ENCODE data around the gene C13orf46.

The C13orf46 gene

DNA sequence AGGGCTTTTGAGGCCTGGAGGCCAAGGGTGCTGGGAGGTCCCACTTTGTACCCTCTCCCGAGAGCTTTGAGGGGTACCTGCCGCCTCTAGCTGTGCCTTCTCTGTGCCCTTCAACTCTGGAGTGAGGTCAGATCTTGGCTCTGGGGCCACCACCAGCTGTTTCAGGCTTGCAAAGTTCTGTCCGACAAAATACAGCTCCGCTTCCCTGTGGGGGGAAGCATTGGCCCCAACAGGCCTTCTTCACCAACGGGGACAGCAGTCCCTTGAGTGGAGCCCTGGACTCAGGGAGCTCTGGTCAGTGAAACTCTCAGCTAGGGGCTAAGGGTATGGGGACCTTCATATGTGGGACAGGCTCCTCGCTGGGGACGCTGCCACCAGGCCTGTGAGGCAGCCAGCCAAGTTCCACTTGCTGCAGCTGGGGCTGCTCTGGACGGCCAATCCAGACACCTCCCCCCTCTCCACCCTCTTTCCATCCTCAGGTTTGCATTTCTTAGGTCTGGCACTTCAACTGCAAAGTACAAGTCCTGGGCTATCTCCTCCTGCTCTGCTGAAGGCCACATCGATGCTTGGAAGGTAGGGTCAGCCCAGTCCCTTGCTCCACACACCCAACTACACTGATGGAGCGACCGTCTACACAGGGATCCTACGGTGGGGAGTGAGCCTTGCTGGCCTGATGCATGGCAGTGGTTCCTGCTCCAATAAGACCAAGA, 46.8 kb downstream of the C13orf46 start:
- Histone ChIP-seq H3K9ac (ENCODE audit: low read depth, low read length) (no peak overlapping the region), H3K27me3 (ENCODE audit: control insufficient read depth, insufficient read depth, low read length) (no peaks in the 10 kb centered on the region), H3K36me3 (ENCODE audit: control insufficient read depth, insufficient read depth, low read length) (no peaks in the 10 kb centered on the region), H3K4me3 (ENCODE audit: low read depth, low read length) (no peak overlapping the region), H3K4me1 (ENCODE audit: control insufficient read depth, insufficient read depth, low read length) (no peaks in the 10 kb centered on the region), H3K9me3 (ENCODE audit: control insufficient read depth, insufficient read depth, low read length) (no peaks in the 10 kb centered on the region)

DNA sequence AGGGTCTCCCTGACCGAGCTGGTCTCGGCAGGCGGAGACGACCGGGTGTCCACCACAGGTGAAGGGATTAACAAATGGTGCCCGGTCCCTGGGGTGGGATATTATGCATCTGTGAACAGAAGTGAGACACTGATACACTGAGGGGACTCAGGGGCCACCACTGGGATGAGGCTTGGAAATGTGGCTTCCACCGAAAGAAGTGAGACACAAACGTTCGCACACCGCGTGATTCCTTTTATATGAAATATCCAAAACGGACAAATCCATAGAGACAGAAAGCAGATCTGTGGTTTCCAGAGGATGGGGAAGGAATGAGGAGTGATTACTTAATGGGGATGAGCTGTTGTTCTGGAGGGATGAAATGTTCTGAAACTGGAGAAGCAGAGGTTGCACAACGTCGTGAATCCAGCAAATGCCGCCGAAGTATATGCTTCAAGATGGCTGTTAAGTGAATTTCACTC, 47.5 kb downstream of the C13orf46 start:
- Histone ChIP-seq H3K27me3 (ENCODE audit: control insufficient read depth, insufficient read depth, low read length) (no peaks in the 10 kb centered on the region), H3K4me3 (ENCODE audit: low read depth, low read length) (no peak overlapping the region), H3K9me3 (ENCODE audit: control insufficient read depth, insufficient read depth, low read length) (no peaks in the 10 kb centered on the region), H3K4me1 (ENCODE audit: control insufficient read depth, insufficient read depth, low read length) (no peaks in the 10 kb centered on the region), H3K9ac (ENCODE audit: low read depth, low read length) (no peak overlapping the region), H3K36me3 (ENCODE audit: control insufficient read depth, insufficient read depth, low read length) (no peaks in the 10 kb centered on the region)

DNA sequence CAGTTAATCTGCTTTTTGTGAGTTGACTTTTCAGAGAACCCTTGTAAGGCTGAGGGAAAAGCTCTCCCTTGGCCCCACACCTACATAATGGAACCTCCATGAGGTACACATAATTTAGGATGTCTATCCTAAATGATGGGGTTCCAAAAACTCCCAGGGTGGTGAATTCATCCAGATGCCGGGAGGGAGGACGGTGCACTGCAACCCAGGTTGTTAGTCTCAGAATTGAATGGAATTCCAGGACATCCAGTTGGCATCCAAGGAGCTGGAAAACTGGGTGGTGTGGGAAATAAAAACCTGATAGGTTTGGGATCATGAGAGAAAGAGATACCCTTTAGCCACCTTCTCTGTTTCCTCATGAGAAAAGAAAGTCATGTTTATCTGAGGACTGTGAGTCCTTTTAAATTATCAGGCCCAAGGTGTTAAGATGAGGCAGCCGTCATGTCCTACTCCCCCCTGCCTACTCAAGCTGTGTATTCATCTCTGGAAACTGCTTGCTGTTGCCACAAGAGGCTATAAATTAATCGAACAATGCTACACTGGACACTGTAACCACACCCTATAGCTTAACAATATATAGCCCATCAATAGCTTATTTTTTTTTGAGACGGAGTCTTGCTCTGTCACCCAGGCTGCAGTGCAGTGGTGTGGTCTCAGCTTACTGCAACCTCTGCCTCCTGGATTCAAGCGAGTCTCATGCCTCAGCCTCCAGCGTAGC, 49.5 kb downstream of the C13orf46 start:
- Histone ChIP-seq H3K9me3 (ENCODE audit: control insufficient read depth, insufficient read depth, low read length) (no peaks in the 10 kb centered on the region), H3K36me3 (ENCODE audit: control insufficient read depth, insufficient read depth, low read length) (no peaks in the 10 kb centered on the region), H3K4me1 (ENCODE audit: control insufficient read depth, insufficient read depth, low read length) (no peaks in the 10 kb centered on the region), H3K4me3 (ENCODE audit: low read depth, low read length) (no peak overlapping the region), H3K27me3 (ENCODE audit: control insufficient read depth, insufficient read depth, low read length) (no peaks in the 10 kb centered on the region), H3K9ac (ENCODE audit: low read depth, low read length) (no peak overlapping the region)

DNA sequence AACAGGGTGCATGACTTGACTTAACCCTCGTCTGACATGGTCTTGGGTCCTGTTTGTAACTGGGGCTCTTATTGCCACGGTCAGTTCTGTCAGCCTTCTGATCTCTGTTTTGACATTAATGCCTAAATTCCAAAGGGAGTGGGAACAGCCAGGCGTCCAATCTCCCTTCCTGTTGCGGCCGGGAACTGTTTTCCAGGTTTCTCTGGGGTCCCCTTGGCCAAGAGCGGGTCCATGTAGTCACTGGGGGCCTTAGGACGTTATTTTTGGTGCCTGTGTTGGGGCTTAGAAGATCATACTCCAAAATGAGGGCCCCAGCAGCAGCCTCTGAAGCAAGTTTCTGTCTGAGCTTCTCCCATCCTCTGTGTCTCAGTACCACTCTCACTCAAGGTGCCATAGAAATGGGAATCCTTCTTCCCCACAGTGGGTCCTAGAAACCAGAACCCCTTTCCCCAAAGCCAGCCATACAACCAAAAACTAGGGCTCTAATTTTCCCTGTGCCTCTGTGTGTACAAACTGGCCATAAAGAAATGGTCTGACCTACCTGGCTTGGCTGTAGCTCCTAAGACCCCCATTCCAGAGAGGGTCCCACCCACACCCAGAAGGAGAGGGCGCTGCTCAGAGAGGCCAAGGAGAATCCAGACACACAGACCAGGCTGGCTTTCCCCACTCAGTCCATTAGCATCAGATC, 50.4 kb downstream of the C13orf46 start:
- H3K36me3 ChIP-seq (ENCODE audit: control insufficient read depth, insufficient read depth, low read length) = no peaks in the 10 kb centered on the region

DNA sequence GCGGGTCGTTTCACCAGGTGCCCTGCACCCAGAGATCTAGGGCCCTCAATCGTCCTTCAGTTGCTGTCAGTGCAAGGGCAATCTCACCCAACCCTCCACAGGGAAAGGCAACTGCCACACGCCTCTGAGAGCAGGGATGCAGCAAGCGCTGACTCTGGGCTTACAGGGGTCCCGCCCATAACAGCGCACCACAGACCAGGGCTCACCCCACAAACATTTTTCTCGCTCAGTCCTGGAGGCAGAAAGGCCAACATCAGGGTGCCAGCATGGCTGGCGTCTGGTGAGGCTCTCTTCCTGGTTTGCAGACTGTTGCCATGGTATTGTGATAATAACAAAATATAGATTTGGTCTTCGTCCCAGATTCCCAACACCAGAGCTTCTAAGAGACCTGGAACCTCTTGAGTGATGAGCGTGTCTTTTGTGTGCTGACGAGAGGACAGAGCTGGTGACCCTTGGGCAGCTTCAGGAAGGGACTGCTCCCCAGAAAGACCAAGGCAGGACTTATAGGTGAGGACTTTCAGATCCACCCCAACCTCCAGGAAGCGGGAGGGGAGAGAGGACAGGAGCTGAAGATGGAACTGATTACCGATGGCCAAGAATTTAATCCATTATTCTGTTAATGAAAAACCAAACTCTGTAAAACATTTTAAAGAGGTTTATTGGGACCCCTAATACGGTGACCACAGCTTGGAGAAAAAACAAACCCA, 51.3 kb downstream of the C13orf46 start:
- no peaks in the 10 kb centered on the region for H3K9me3 ChIP-seq (ENCODE audit: control insufficient read depth, insufficient read depth, low read length)
- H3K9ac ChIP-seq (ENCODE audit: low read depth, low read length) = no peak overlapping the region
- H3K4me1 ChIP-seq (ENCODE audit: control insufficient read depth, insufficient read depth, low read length) = no peaks in the 10 kb centered on the region
- no peaks in the 10 kb centered on the region for H3K27me3 ChIP-seq (ENCODE audit: control insufficient read depth, insufficient read depth, low read length)
- H3K36me3 ChIP-seq (ENCODE audit: control insufficient read depth, insufficient read depth, low read length) = no peaks in the 10 kb centered on the region
- H3K4me3 ChIP-seq (ENCODE audit: low read depth, low read length) = no peak overlapping the region

More for the DNA sequence above, 50.4 kb downstream of the C13orf46 start:
- Histone ChIP-seq H3K9me3 (ENCODE audit: control insufficient read depth, insufficient read depth, low read length) (no peaks in the 10 kb centered on the region), H3K27me3 (ENCODE audit: control insufficient read depth, insufficient read depth, low read length) (no peaks in the 10 kb centered on the region), H3K4me3 (ENCODE audit: low read depth, low read length) (no peak overlapping the region), H3K9ac (ENCODE audit: low read depth, low read length) (no peak overlapping the region), H3K4me1 (ENCODE audit: control insufficient read depth, insufficient read depth, low read length) (no peaks in the 10 kb centered on the region)

DNA sequence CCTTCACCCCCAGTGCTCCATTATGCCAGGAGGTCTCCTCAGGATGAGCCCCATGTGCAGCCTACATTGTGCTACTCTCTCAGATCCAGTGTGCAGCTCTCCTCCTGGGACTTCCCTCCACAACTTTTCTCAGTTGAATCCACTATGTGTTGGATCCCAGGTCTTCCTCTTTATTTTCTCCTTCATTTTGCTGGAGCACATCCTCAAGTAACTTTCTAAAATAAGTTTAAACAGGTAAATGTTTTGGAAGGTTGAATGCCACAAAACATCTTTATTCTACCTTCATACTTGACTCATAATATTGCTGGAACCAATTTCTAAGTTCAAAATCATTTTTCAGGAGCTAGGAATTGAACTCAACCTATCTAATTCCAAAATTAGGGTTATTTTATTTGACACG, 52.1 kb downstream of the C13orf46 start:
- no peaks in the 10 kb centered on the region for H3K9me3 ChIP-seq (ENCODE audit: control insufficient read depth, insufficient read depth, low read length)
- no peak overlapping the region for H3K9ac ChIP-seq (ENCODE audit: low read depth, low read length)
- H3K4me1 ChIP-seq (ENCODE audit: control insufficient read depth, insufficient read depth, low read length) = no peaks in the 10 kb centered on the region
- no peak overlapping the region for H3K4me3 ChIP-seq (ENCODE audit: low read depth, low read length)
- no peaks in the 10 kb centered on the region for H3K36me3 ChIP-seq (ENCODE audit: control insufficient read depth, insufficient read depth, low read length)
- H3K27me3 ChIP-seq (ENCODE audit: control insufficient read depth, insufficient read depth, low read length) = no peaks in the 10 kb centered on the region

DNA sequence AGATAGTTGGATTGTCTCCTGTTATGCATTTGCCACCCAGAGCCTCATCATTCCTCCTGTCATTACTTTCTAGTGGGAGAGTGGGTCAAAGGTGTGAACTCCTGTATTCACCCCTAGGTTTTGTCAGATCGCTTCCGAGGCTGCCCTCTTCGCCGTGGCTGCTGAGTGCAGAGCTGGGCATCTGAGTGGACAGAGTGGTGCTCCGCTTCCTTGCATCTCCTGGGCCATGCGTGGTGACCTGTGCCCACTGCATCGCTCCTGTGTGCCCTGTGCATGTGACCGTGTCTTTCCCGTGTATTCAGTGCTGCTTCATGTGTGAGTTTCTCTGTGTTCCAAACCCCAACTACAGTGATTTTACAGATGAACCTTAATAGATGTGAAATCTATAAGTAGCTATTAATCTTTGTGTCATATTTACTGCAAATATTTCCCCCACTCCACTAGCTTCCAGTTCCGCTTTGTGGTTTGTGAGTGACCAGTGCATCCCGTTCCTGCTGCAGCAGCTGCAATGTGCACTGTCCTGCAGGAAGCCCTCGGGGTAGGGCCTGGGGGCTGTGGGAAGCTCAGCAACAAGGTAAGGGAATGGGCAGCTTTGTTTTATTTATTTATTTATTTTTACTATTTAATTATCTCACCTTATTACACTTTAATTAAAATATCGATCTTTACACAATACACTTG, 53.1 kb downstream of the C13orf46 start:
- Histone ChIP-seq H3K9me3 (ENCODE audit: control insufficient read depth, insufficient read depth, low read length) (no peaks in the 10 kb centered on the region), H3K9ac (ENCODE audit: low read depth, low read length) (no peak overlapping the region), H3K36me3 (ENCODE audit: control insufficient read depth, insufficient read depth, low read length) (no peaks in the 10 kb centered on the region), H3K27me3 (ENCODE audit: control insufficient read depth, insufficient read depth, low read length) (no peaks in the 10 kb centered on the region), H3K4me3 (ENCODE audit: low read depth, low read length) (no peak overlapping the region), H3K4me1 (ENCODE audit: control insufficient read depth, insufficient read depth, low read length) (no peaks in the 10 kb centered on the region)

DNA sequence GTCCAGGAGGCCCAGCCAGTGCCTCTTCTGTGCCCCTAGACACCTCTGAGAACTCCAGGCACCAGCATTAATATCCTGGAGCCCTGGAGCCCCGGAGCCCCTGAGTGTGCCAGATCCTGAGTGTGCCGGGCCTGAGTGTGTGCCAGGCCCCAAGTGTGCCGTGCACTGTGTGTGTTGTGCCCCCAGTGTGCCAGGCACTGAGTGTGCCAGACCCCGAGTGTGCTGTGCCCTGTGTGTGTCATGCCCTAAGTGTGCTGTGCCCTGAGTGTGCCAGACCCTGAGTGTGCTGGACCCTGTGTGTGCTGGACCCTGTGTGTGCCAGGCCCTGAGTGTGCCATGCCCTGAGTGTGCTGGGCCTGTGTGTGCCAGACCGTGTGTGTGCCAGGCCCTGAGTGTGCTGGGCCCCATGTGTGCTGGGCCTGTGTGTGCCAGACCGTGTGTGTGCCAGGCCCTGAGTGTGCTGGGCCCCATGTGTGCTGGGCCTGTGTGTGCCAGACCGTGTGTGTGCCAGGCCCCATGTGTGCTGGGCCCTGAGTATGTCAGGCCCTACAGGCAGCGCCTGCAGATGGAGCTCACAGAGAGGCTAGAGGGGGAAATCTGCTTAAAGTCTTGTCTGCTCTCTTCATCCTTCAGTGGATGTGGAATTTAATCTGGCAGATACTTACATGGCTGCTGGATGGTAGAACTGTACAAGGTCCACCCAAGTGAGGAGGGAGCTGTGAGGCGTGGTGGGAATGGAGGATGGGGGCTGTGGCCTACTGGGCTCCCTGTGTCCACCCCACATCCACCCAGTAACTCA, 53.9 kb downstream of the C13orf46 start:
- Histone ChIP-seq H3K9me3 (ENCODE audit: control insufficient read depth, insufficient read depth, low read length) (no peaks in the 10 kb centered on the region), H3K27me3 (ENCODE audit: control insufficient read depth, insufficient read depth, low read length) (no peaks in the 10 kb centered on the region), H3K36me3 (ENCODE audit: control insufficient read depth, insufficient read depth, low read length) (no peaks in the 10 kb centered on the region), H3K4me1 (ENCODE audit: control insufficient read depth, insufficient read depth, low read length) (no peaks in the 10 kb centered on the region), H3K9ac (ENCODE audit: low read depth, low read length) (no peak overlapping the region), H3K4me3 (ENCODE audit: low read depth, low read length) (no peak overlapping the region)

DNA sequence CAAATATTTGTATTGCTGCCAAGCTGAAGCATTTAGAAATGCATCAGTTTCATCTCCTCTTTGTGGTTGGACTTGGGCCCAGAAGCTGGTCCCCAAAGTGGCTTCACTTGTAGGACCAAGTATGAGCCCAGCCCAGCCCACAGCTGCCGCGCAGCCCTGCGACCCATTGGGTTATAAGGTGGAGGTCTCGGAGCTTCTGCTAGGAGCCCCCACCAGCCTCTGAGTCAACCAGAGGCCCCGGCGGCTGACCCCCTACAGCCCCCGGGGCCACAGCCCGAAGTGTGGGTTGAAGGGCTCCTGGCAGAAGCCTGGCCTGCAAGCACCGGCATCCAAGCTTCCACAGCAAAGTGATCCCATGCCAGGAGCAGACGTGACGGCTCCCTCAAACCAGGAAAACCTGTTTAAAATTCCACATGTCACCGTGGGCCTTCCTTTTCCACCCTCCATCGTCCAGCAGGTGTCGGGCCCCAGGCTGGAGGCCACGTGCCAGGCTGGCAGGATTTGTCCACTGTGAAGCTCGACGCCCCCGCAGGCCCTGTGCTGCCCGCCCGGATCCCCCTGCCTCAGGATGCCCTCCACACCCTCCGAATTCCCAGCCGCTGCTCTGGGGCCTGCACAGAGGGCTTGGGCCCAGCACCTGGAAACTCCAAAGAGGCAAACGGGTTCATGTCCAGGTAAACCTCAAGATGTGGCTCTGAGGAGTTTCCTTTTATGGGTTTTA, 54.7 kb downstream of the C13orf46 start:
- no peaks in the 10 kb centered on the region for H3K9me3 ChIP-seq (ENCODE audit: control insufficient read depth, insufficient read depth, low read length)

DNA sequence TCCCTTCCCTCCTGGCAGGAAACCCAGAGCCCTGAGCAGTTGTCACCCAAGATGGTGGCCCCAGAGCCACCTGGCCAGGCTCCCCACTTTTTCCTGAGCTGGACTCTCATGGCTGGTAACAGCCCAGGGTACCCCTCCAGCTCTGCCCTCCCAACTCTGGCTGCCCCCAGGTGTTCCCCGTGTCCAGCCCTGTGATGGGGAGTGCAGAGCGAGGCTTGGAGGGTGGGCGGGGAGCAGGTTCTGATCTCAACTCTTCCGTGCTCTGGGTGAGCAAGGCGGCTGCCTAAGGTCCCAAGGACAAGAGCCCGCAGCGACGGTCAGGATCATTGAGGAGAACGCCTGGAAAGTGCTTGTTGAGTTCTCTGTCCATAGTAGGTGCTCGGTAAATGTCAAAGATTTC, 55.3 kb downstream of the C13orf46 start:
- Histone ChIP-seq H3K4me3 (ENCODE audit: low read depth, low read length) (no peak overlapping the region), H3K4me1 (ENCODE audit: control insufficient read depth, insufficient read depth, low read length) (no peaks in the 10 kb centered on the region), H3K9me3 (ENCODE audit: control insufficient read depth, insufficient read depth, low read length) (no peaks in the 10 kb centered on the region), H3K27me3 (ENCODE audit: control insufficient read depth, insufficient read depth, low read length) (no peaks in the 10 kb centered on the region), H3K9ac (ENCODE audit: low read depth, low read length) (no peak overlapping the region), H3K36me3 (ENCODE audit: control insufficient read depth, insufficient read depth, low read length) (no peaks in the 10 kb centered on the region)

More for the DNA sequence above, 54.7 kb downstream of the C13orf46 start:
- Histone ChIP-seq H3K4me3 (ENCODE audit: low read depth, low read length) (no peak overlapping the region), H3K27me3 (ENCODE audit: control insufficient read depth, insufficient read depth, low read length) (no peaks in the 10 kb centered on the region), H3K9ac (ENCODE audit: low read depth, low read length) (no peak overlapping the region), H3K4me1 (ENCODE audit: control insufficient read depth, insufficient read depth, low read length) (no peaks in the 10 kb centered on the region), H3K36me3 (ENCODE audit: control insufficient read depth, insufficient read depth, low read length) (no peaks in the 10 kb centered on the region)

Data from iPS-15b (cell line).